ENCODE results near the gene ST6GAL2. TPM values are rescaled to one million over a fixed set of nuclear protein-coding genes. Genes with fewer than 3 reads are reported as not detected.

The ST6GAL2 gene
- total and polyA plus RNA-seq, 7 experiments from 2014 or later, result not detected

DNA sequence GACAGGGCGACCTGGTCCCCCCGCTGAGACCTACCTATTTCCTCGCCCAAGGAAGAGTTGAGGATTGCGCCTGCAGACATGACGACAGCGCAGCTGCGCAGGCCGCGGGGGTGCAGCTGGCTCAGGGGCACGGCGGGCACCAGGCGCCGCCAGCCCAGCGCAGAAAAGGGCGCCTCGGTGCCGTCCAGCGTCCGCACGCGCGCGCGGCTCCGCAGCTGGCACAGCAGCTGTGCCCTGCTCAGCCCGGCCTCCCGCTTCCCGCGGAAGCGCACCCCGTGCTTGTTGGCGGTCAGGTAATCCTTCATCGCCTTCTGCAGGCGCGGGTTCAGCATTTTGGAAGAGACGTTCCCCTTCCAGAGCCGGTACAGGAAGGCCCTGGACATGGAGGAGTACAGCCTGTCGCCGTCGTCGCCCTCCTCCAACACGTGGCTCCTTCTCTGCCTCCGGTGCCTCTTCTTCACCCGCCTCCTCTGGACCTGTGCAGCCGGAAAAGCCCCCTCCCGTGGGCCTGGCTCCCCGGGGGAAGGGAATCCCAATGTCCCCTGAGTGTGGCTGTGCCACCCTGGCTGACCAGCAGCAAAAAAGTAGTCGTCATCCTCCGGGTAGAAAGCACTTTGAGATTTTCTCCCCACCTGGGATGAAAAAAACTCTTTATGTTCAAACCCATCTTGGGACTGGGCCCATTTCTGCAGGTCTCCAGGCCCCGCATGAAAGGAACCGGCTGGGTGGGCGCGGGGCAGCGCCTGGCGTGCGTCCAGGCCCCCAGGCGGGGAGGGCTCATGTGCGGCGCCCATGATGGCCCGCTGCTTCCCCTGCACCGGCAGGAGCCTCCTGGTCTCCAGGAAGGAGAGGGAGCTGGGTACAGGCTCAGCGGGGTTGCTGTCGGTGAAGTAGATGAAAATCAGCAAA, 42.7 kb downstream of the ST6GAL2 start:
- no peak for ATAC-seq
- H3K4me1 Mint-ChIP-seq, result no peaks in the 10 kb centered on the region
- H3K9me3 Mint-ChIP-seq, result no peaks in the 10 kb centered on the region

GRCh38 chr2:106841886-106842645, 43.9 kb downstream of the ST6GAL2 start:
- Histone ChIP-seq H3K9me3 (ENCODE audit: control insufficient read depth in 2 of 3, low read length in 3 of 3) (no peaks in the 10 kb centered on the region), H3K27me3 (ENCODE audit: control insufficient read depth in 2 of 2, insufficient read depth in 2 of 2, low read length in 2 of 2) (no peaks in the 10 kb centered on the region), H3K27ac (ENCODE audit: low read depth, low read length) (no peak overlapping the region), H3K4me1 (ENCODE audit: control insufficient read depth in 2 of 2, insufficient read depth in 2 of 2, low read length in 2 of 2) (no peaks in the 10 kb centered on the region), H3K36me3 (ENCODE audit: control insufficient read depth in 2 of 3, insufficient read depth in 3 of 3, low read length in 3 of 3) (no peaks in the 10 kb centered on the region), H3K4me3 (ENCODE audit: low read length) (no peak overlapping the region)
- Mint-ChIP-seq H3K4me1 (no peaks in the 10 kb centered on the region), H3K9me3 (no peaks in the 10 kb centered on the region), H3K4me3 (no peak overlapping the region), H3K36me3 (no peaks in the 10 kb centered on the region), H3K27ac (no peak overlapping the region), H3K27me3 (peaks cover 0 to 7% (median 0%) of the 10 kb centered on the region in 5 donors)
- intact Hi-C loops (cut with micrococcal nuclease), result no loop called here
- DNase-seq (no peak), ATAC-seq (no peak)
- ChIA-PET POLR2A (no interaction called here), CTCF (no interaction called here)

More for the DNA sequence above, 42.7 kb downstream of the ST6GAL2 start:
- no peaks in the 10 kb centered on the region for H3K36me3 ChIP-seq (ENCODE audit: control insufficient read depth in 2 of 3, insufficient read depth in 3 of 3, low read length in 3 of 3)
- POLR2A ChIA-PET, result no interaction called here
- no peaks in the 10 kb centered on the region for H3K27me3 ChIP-seq (ENCODE audit: control insufficient read depth in 2 of 2, insufficient read depth in 2 of 2, low read length in 2 of 2)
- H3K27me3 Mint-ChIP-seq, result peaks cover 0 to 7% (median 0%) of the 10 kb centered on the region in 5 donors
- no peak overlapping the region for H3K4me3 ChIP-seq (ENCODE audit: low read length)
- no peak overlapping the region for H3K4me3 Mint-ChIP-seq
- H3K36me3 Mint-ChIP-seq, result no peaks in the 10 kb centered on the region
- no peak for DNase-seq
- intact Hi-C loops (cut with micrococcal nuclease), result no loop called here
- CTCF ChIA-PET, result no interaction called here
- no peaks in the 10 kb centered on the region for H3K4me1 ChIP-seq (ENCODE audit: control insufficient read depth in 2 of 2, insufficient read depth in 2 of 2, low read length in 2 of 2)
- H3K9me3 ChIP-seq (ENCODE audit: control insufficient read depth in 2 of 3, low read length in 3 of 3), result no peaks in the 10 kb centered on the region
- H3K27ac ChIP-seq (ENCODE audit: low read depth, low read length), result no peak overlapping the region
- H3K27ac Mint-ChIP-seq, result no peak overlapping the region

DNA sequence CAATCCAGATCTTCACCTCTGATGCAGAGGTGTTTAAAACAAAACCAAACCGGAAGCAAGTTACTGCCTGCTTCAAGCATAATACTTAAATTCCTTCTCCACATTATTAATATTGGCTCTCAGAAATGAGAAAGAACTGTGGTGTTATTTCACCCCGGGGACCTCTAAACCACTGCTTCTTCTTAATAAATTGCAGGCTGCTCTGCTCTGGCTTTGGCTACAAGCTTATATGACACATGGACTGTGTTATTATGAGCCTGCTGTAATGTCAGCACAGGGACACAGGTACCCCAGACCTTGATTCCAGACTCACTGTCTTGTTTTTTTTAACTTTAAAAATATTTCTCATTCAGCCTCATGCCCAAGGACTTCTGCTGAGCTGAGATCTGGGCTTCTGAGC, 45.1 kb downstream of the ST6GAL2 start:
- DNase-seq (no peak), ATAC-seq (no peak)
- no peak overlapping the region for H3K4me3 Mint-ChIP-seq
- no peak overlapping the region for H3K27ac Mint-ChIP-seq
- Histone ChIP-seq H3K27me3 (ENCODE audit: control insufficient read depth in 2 of 2, insufficient read depth in 2 of 2, low read length in 2 of 2) (no peaks in the 10 kb centered on the region), H3K27ac (ENCODE audit: low read depth, low read length) (no peak overlapping the region), H3K4me3 (ENCODE audit: low read length) (no peak overlapping the region), H3K36me3 (ENCODE audit: control insufficient read depth in 2 of 3, insufficient read depth in 3 of 3, low read length in 3 of 3) (no peaks in the 10 kb centered on the region), H3K9me3 (ENCODE audit: control insufficient read depth in 2 of 3, low read length in 3 of 3) (no peaks in the 10 kb centered on the region), H3K4me1 (ENCODE audit: control insufficient read depth in 2 of 2, insufficient read depth in 2 of 2, low read length in 2 of 2) (no peaks in the 10 kb centered on the region)
- intact Hi-C loops (cut with micrococcal nuclease), result no loop called here
- no peaks in the 10 kb centered on the region for H3K9me3 Mint-ChIP-seq
- H3K36me3 Mint-ChIP-seq, result no peaks in the 10 kb centered on the region
- no peaks in the 10 kb centered on the region for H3K4me1 Mint-ChIP-seq
- POLR2A ChIA-PET, result no interaction called here
- CTCF ChIA-PET, result no interaction called here
- H3K27me3 Mint-ChIP-seq, result peaks cover 0 to 7% (median 0%) of the 10 kb centered on the region in 5 donors

DNA sequence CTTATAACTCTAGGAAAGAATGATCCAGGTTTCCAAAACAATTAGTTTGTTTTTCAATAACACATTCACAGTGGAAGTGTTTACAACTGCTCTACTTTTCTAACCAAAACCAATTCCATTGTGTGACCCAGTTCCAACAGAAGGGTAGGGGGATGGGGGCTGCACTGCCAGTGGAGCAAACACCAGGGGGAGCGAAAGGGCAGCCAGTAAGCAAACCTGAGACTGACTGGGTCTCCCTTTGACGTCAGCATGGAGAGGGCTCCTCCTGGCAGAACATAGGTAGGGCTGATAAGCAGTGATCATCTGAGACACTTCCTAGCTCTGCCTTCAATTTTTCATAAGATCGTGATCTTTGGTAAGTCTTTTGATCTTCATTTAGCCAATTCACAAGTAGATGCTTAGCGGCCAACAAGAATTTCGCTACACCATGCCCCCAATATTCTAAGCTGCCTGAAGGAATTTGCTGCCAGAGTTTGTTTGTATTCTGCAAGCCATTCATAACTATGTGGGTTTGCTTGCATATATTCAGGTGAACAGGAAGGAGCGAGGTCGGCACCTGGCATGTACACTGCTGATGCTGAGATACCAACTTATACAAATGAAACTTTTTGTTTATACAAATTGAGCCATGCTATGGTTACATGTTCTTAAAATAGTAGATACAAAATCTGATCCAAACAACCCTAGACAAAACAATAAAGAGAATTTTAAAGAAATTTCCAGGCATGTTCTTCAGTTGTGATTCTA, 45.9 kb downstream of the ST6GAL2 start:
- Histone ChIP-seq H3K27me3 (ENCODE audit: control insufficient read depth in 2 of 2, insufficient read depth in 2 of 2, low read length in 2 of 2) (no peaks in the 10 kb centered on the region), H3K36me3 (ENCODE audit: control insufficient read depth in 2 of 3, insufficient read depth in 3 of 3, low read length in 3 of 3) (no peaks in the 10 kb centered on the region), H3K9me3 (ENCODE audit: control insufficient read depth in 2 of 3, low read length in 3 of 3) (no peaks in the 10 kb centered on the region), H3K4me3 (ENCODE audit: low read length) (no peak overlapping the region), H3K4me1 (ENCODE audit: control insufficient read depth in 2 of 2, insufficient read depth in 2 of 2, low read length in 2 of 2) (no peaks in the 10 kb centered on the region), H3K27ac (ENCODE audit: low read depth, low read length) (no peak overlapping the region)
- H3K27me3 Mint-ChIP-seq, result peaks cover 0 to 9% (median 0%) of the 10 kb centered on the region in 5 donors
- no peak overlapping the region for H3K4me3 Mint-ChIP-seq
- DNase-seq (no peak), ATAC-seq (no peak)
- no peaks in the 10 kb centered on the region for H3K36me3 Mint-ChIP-seq
- ChIA-PET POLR2A (no interaction called here), CTCF (no interaction called here)
- intact Hi-C loops (cut with micrococcal nuclease), result no loop called here
- no peaks in the 10 kb centered on the region for H3K9me3 Mint-ChIP-seq
- no peaks in the 10 kb centered on the region for H3K4me1 Mint-ChIP-seq
- no peak overlapping the region for H3K27ac Mint-ChIP-seq

DNA sequence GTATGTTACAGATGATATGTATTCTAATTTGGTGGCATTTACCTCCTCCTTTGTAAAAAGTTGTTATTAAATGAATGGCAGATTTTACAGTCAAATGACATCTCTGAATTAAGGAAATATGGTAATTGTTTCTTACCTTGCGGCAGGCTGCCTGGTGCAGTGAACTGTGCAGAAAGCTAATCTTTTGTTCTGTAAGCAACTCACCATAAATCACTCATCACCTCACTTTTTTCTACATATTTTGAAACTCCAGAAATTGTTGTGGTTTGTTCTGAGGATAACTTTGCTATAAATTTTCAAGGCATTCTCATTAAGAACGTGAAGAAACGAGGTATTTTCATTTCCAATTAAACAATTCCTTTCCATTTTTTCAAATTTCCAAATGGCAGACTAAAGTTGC, 52.7 kb downstream of the ST6GAL2 start:
- H3K27me3 Mint-ChIP-seq, result peaks cover 0 to 14% (median 0%) of the 10 kb centered on the region in 5 donors
- ATAC-seq (no peak), DNase-seq (no peak)
- CTCF ChIA-PET, result no interaction called here
- intact Hi-C loops (cut with micrococcal nuclease), result no loop called here
- no peaks in the 10 kb centered on the region for H3K36me3 Mint-ChIP-seq
- POLR2A ChIA-PET, result no interaction called here
- H3K9me3 Mint-ChIP-seq, result no peaks in the 10 kb centered on the region
- H3K4me1 Mint-ChIP-seq, result no peaks in the 10 kb centered on the region
- H3K27ac Mint-ChIP-seq, result no peak overlapping the region
- Histone ChIP-seq H3K27me3 (ENCODE audit: control insufficient read depth in 2 of 2, insufficient read depth in 2 of 2, low read length in 2 of 2) (no peaks in the 10 kb centered on the region), H3K9me3 (ENCODE audit: control insufficient read depth in 2 of 3, low read length in 3 of 3) (no peaks in the 10 kb centered on the region), H3K27ac (ENCODE audit: low read depth, low read length) (no peak overlapping the region), H3K4me1 (ENCODE audit: control insufficient read depth in 2 of 2, insufficient read depth in 2 of 2, low read length in 2 of 2) (no peaks in the 10 kb centered on the region), H3K36me3 (ENCODE audit: control insufficient read depth in 2 of 3, insufficient read depth in 3 of 3, low read length in 3 of 3) (no peaks in the 10 kb centered on the region), H3K4me3 (ENCODE audit: low read length) (no peak overlapping the region)
- no peak overlapping the region for H3K4me3 Mint-ChIP-seq

DNA sequence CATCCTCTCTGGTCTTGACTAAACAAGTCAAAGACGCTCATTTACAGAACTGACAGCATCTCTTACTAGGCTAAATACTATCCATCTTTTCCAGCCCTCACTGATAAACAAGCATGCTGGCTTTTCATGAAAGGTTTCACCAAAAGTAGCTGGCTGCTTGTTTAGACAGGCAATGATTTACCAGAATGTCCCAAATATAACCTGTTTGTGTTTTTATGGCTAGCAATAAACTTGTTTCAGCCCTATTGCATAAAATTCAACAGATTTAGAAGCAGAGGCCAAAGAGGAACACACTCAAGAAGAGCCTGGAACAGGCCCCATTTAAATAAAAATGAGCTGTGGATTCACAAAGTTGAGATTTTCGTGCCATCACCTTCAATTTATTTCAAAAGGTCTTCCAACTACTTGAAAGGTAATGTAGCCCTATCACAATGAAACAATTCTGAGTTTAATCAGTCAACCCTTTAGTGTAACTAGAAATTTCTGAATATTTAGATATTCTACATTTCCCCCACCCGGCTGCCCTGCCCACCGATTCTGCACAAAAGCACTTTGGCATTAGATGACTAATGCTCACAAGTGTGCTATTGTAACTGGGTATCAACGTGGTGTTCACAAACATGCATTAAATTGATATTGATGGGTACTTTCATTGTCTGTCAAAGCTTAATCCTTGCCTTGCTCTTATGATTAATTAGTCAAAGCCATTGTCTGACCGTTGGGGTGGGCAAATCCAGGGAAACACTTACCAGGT, 54.0 kb downstream of the ST6GAL2 start:
- no peaks in the 10 kb centered on the region for H3K4me1 ChIP-seq (ENCODE audit: control insufficient read depth in 2 of 2, insufficient read depth in 2 of 2, low read length in 2 of 2)
- peaks cover 0 to 14% (median 0%) of the 10 kb centered on the region in 5 donors for H3K27me3 Mint-ChIP-seq
- H3K4me3 Mint-ChIP-seq, result no peak overlapping the region
- intact Hi-C loops (cut with micrococcal nuclease), result no loop called here
- H3K27me3 ChIP-seq (ENCODE audit: control insufficient read depth in 2 of 2, insufficient read depth in 2 of 2, low read length in 2 of 2), result no peaks in the 10 kb centered on the region
- H3K4me3 ChIP-seq (ENCODE audit: low read length), result no peak overlapping the region
- H3K9me3 ChIP-seq (ENCODE audit: control insufficient read depth in 2 of 3, low read length in 3 of 3), result no peaks in the 10 kb centered on the region
- H3K36me3 Mint-ChIP-seq, result no peaks in the 10 kb centered on the region
- DNase-seq (no peak), ATAC-seq (no peak)
- CTCF ChIA-PET, result no interaction called here
- H3K4me1 Mint-ChIP-seq, result no peaks in the 10 kb centered on the region
- no peak overlapping the region for H3K27ac Mint-ChIP-seq
- no peaks in the 10 kb centered on the region for H3K36me3 ChIP-seq (ENCODE audit: control insufficient read depth in 2 of 3, insufficient read depth in 3 of 3, low read length in 3 of 3)
- no peak overlapping the region for H3K27ac ChIP-seq (ENCODE audit: low read depth, low read length)
- no peaks in the 10 kb centered on the region for H3K9me3 Mint-ChIP-seq
- POLR2A ChIA-PET, result no interaction called here
